GM10248 (cell line): Measurements from ENCODE around the gene PCNP.
"Not testable (repeated sequence)": the region's sequence is repeated elsewhere in the genome, so short reads cannot be mapped to it uniquely, and the experiment has no call there.

ENCODE experiments used
- CTCF ChIA-PET: fragments of 300-600 bp; sonication (Branson Sonifier 250); formaldehyde crosslinking; extraction: SDS; loops from one replicate; lab custom pipeline; 2021; ENCODE audit warnings: antibody characterized with exemption; lab: Yijun Ruan, JAX
- POLR2A ChIA-PET: fragments of 350-650 bp; sonication (Branson Sonifier 250); formaldehyde crosslinking; extraction: SDS; loops from one replicate; lab custom pipeline; 2020; ENCODE audit warnings: antibody characterized with exemption; lab: Yijun Ruan, JAX
- DNase-seq: peaks from one replicate; pipeline ENCODE4 v3.0.0; 2012; ENCODE audit errors: extremely low spot score
- TF ChIP-seq, protein P1 (sequence below): IDR thresholded peaks from 2 replicates; pipeline ENCODE4 v1.5.1; 2012; ENCODE audit warnings: mild to moderate bottlenecking, low read depth; ENCODE audit errors: extremely low read depth, missing control alignments, control extremely low read depth

Gene PCNP

DNA sequence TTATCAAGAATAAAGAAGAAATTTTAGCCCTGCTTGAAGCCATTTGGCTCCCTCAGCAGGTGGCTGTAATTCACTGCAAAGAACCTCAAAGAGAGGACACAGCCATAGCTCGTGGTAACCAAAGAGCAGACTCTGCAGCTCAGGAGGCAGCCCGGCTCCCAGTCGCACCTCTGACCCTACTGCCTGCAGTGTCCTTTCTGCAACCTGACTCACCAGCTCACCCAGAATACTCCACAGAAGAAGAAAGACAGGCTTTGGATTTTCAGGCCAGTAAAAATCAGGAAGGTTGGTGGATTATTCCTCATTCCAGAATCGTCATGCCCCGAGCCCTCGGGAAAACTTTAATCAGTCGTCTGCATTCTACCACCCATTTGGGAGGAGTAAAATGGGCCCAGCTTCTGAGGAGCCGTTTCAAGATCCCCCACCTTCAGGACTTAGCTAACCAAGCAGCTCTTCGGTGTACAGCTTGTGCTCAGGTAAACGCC lies 64.3 kb downstream of the PCNP start:
- TF ChIP-seq, protein P1, sequence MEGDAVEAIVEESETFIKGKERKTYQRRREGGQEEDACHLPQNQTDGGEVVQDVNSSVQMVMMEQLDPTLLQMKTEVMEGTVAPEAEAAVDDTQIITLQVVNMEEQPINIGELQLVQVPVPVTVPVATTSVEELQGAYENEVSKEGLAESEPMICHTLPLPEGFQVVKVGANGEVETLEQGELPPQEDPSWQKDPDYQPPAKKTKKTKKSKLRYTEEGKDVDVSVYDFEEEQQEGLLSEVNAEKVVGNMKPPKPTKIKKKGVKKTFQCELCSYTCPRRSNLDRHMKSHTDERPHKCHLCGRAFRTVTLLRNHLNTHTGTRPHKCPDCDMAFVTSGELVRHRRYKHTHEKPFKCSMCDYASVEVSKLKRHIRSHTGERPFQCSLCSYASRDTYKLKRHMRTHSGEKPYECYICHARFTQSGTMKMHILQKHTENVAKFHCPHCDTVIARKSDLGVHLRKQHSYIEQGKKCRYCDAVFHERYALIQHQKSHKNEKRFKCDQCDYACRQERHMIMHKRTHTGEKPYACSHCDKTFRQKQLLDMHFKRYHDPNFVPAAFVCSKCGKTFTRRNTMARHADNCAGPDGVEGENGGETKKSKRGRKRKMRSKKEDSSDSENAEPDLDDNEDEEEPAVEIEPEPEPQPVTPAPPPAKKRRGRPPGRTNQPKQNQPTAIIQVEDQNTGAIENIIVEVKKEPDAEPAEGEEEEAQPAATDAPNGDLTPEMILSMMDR, result peak; percentile 25
- CTCF ChIA-PET, result interaction anchor here (0.9 to 3.9 kb wide), 5 partner anchors 10 to 64 kb away, joined by 3 to 20 read pairs (median 3); partner anchors contain the start of gene PCNP
- DNase-seq, result no peak
- POLR2A ChIA-PET, result no interaction called here

DNA sequence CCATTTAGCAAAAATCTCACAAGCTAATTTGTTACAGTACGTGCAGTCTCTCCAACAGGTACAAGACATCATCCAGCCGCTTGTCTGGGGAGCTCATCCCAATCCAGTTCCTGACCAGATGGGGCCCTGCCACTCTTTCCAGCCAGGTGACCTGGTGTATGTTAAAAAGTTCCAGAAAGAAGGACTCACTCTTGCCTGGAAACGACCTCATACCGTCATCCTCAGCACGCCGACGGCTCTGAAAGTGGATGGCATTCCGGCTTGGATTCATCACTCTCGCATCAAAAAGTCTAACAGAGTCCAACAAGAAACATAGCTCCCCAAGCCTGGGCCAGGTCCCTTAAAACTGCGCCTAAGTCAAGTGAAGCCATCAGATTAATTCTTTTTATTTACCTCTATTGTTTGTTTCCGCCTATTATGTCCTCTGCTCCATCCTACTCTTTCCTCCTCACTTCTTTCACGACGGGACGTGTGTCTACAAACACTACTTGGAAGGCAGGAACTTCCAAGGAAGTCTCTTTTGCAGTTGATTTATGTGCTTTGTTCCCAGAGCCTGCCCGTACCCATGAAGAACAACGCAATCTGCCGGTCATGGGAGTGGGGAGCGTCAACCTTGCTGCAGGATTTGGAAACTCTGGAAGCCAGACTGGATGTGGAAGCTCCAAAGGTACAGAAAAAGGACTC lies 65.4 kb downstream of the PCNP start:
- POLR2A ChIA-PET, result no interaction called here

DNA sequence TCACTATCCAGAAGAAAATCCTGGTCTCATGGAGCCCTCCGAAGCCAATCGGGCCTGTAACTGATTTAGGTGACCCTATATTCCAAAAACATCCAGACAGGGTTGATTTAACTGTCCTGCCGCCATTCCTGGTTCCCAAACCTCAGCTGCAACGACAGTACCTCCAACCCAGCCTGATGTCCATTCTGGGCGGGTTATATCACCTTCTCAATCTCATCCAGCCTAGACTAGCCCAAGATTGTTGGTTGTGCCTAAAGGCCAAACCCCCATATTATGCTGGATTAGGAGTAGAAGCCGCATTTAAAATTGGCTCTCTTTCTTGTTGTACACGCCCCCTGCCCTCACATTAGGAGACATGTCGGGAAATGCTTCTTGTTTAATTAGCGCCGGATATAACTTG lies 66.3 kb downstream of the PCNP start:
- TF ChIP-seq, protein P1, result no peak
- no peak for DNase-seq
- POLR2A ChIA-PET, result no interaction called here
- CTCF ChIA-PET, result interaction anchor here (3.6 to 3.9 kb wide), 2 partner anchors 8 to 26 kb away, joined by 11 to 20 read pairs; no protein-coding TSS in a partner anchor

More for the DNA sequence above, 65.4 kb downstream of the PCNP start:
- CTCF ChIA-PET, result interaction anchor here (1.0 to 3.9 kb wide), 3 partner anchors 9 to 569 kb away, joined by 3 to 20 read pairs (median 11); no protein-coding TSS in a partner anchor
- no peak for DNase-seq
- TF ChIP-seq, protein P1, result no peak

DNA sequence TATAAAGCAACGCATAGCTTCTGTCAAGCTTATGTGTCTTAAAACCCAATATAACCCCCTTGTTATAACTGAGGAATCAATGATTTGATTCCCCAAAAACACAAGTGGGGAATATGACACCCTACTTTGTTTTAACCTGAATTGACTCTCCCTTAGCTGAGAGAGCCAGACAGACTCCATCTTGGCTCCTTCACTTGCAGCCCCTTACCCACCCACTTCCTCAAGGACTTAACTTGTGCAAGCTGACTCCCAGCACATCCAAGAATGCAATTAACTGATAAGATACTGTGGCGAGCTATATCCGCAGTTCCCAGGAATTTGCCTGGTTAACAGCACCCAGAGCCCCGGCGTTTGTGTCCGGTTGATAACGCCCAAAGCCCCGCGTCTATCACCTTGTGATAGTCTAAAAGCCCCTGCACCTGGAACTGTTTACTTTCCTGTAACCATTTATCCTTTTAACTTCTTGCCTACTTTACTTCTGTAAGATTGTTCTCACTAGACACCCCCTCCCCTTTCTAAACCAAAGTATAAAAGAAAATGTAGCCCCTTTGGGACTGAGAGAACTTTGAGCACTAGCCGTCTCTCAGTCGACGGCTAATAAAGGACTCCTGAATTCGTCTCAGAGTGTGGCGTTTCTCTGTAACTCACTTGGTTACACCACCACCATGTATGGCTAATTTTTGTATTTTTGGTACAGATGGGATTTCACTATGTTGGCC lies 67.6 kb downstream of the PCNP start:
- DNase-seq, POLR2A ChIA-PET: not testable (repeated sequence)
- CTCF ChIA-PET, result interaction anchor here (0.8 kb wide), 1 partner anchor 9 kb away, joined by 3 read pairs; no protein-coding TSS in a partner anchor

DNA sequence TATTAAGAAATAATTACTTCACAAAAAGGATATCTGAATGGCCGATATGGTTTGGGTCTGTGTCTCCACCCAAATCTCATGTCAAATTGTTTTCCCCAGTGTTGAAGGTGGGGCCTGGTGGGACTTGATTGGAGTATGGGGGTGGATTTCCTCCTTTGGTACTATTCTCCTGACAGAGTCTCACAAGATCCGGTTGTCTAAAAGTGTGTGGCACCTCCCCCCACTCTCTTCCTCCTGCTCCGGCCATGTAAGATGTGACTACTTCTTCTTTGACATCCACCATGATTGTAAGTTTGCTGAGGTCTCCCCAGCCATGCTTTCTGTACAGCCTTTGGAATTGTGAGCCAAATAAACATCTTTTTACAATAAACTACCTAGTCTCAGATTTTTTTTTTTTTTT lies 68.5 kb downstream of the PCNP start:
- ChIA-PET POLR2A (no interaction called here), CTCF (interaction anchor here (0.6 kb wide), 1 partner anchor 9 kb away, joined by 3 read pairs; no protein-coding TSS in a partner anchor)
- no peak for DNase-seq
- TF ChIP-seq, protein P1, result no peak

DNA sequence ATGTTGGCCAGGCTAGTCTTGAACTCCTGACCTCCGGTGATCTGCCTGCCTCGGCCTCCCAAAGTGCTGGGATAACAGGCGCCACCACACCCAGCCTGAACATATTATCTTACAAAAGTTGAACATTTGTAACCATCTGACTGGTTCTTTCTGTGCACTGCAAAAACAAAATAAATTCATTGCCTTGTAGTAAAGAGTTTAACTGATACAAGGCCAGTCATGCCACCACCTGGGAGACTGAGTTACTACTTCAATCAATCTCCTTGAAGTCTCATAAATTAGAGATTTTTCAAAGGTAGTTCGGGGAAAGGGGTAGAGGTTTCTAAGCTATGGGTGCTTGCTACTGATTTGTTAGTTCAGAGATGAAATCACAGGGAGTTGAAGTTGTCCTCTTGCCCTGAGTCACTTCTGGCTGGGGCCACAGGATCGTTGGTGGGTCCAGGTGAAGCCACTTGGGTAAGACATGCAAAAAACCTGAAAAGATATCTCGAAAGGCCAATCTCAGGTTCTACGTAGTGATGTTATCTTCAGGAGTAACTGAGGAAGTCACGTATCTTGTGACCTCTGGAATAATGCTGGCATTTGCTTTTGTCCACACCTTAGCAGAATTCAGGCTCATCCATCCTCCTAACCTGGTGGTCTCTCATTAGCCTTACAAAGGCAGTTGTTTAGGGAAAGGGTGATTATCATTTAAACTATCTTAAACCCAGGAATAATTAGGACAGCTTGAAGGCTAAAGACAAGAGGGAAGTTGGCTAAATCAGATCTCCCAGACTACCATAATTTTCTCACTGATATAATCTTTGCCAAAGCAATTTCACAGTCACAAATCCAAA lies 69.2 kb downstream of the PCNP start:
- TF ChIP-seq, protein P1, result no peak
- ChIA-PET POLR2A (no interaction called here), CTCF (interaction anchor here (0.6 kb wide), 1 partner anchor 8 kb away, joined by 3 read pairs; no protein-coding TSS in a partner anchor)
- no peak for DNase-seq
